ENCODE data around the gene DCLRE1A.
A peak's percentile ranks its signal among the peaks of the same experiment; 100 is the strongest.

Gene DCLRE1A

DNA sequence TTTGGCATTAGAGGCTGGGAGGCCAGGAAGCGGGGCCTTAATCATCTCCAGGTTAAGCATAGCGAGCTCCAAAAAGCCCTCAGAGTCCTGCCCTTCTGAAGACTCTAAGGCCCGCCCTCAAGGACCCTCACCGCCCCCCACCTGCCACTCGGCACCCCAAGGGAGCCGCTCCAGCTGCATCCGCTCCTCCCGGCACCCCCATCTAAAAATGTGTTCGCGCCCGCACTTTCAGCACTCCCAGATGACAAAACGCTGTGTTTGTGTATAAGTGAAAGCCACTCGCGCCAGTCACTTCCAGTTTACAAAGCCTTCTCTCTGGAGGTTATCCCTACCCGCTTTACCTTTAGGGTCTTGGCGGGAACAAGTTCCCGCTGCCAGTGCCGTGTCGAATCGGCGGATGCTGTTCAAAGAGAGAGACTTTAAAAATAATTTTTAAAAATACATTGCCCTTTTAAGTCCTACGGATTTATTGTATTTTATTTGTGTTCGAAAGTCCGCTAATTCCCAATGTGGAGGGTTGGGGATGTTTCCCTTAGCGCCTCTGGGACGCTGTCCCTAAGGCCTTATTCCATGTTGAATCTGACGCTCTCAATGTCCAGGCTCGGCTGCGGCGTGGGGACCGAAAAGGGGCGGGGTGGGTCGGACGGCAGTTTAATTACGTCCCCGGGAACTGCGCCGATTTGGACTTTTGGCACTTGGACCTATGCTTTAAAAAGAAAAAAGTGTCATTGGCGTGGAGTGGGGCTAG is at the start of gene DCLRE1A, which contains the start of gene NHLRC2:
TSS of gene DCLRE1A (minus strand) at position 70 of the 748 bp plus-strand sequence. CDS start 900 bp downstream, outside the sequence.
TSS of gene NHLRC2 (plus strand) at position 649 of the 748 bp plus-strand sequence. CDS start 212 bp downstream, outside the sequence.
- peak; percentile 49 for DNase-seq

DNA sequence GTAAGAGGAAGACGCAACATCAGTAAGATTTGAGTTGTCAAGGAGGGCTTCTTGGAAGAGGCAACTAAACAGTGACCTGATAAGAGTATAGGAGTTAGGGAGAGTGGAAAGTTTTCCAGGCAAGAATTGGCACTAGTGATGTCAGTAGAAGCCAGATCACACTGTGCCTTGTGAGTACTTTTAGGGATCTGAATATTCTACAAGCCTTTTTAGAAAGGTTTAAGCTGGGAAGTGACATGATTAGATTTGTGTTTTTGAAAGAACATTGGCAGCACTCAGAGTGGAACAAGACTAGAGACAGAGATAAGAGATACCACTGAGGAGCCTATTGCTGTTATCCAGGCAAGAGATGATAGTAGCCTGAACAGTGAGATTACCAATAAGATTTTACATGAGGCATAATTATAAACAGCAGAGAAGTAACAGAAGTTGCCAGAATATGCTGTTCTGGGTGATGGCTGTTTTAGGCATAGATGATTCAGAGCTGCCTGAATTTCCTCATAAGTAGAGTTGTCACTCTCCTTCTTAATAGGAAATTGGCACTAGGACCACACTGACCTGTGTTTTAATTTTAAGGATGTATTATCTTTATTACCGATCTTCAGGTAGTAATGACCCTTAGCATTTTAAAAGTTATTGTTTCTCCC is 46.2 kb upstream of the DCLRE1A start:
- no peak for DNase-seq

DNA sequence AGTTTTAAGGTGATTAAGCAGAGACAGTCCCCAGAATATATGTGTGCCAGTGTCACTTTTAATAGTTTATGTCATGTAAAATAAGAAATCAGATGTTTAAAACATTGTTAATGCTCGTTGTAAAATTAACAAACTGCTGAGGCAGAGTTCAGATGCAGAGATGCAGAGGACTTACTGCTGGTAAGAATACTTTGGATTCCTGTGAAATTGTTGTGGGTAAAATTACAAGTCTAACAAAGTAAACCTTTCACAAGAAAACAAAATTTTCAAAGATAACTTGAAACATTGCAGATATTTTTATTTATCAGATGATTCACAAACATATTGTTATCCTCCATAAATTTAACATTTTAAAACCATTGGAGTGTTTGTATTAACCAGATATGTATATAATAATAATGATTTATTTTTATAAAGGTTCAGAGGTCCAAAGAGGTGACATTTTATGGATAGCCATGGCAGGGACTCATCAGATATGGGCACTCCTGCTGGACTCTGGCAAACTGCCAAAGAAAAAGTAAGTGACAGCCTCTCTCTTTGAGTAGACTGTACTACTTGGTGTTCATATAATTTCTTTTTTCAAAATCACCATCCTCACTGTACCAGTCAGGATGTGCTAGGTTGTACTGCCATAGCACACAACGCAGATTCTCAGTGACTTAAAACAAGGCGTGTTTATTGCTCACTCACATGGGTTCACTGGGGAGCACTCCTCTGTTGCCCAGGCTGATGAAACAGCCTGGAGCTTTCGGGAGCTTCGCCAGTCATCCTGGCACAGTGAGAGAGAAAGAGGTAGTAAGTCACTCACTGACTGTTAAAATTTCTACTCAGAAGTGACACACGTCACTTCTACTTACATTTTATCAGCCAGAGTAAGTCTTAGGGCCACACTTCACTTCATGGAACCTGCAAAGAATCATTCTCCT is 44.1 kb upstream of the DCLRE1A start:
- DNase-seq: no peak

DNA sequence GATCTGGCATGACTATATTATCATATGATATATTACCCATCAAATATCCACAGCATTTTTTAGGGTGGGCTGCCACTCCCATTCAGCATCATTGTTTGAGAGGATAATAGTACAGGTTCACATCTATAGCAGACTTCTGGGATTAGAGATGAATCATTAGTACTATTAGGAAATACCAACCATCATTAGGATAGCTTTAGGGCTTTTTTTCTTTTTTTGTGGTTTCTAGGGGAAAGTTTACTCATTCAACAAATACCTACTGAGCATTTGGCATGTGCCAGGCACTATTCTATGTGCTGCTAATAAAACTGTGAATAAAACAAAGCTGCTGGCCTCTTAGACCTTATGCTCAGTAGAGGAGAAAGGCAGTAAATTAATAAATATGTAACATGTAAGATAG is 41.1 kb upstream of the DCLRE1A start:
- DNase-seq: no peak

DNA sequence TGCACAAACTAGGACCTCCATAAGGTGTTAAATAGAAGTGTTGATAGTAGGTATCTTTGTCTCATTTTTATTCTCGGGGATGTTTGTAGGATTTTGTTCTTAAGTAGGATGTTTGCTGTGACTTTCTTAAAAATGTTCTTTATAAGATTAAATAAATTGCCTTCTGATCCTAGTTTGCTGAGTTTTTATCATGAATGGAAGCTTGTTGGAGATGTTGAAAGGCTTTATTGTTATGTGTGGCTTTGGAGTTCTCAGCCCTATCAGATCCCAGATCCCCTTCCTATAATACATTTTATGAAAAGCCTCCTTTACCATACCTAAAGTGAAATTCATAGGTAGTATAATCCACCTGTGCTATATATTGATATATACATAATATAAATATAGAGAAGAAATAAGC is 40.7 kb upstream of the DCLRE1A start:
- no peak for DNase-seq

DNA sequence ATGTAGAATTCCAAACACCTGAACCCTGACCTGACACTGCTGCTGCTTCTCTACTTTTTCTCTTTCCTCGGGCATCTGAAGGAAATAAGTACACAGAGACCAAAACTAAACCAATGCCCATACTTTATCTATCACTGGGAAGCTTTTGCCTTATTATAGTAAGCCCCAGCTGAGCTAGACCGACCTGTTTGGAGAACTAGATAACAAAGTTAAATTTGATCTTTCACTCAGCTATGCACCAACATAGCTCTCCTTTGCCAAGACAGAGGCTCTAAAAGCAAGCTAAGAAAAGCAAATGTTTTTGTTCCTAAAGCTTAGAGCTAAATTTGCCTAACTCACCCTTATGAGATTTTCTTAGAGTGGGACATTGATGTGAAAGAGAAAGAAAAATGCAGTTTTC is 39.7 kb upstream of the DCLRE1A start:
- no peak for DNase-seq

DNA sequence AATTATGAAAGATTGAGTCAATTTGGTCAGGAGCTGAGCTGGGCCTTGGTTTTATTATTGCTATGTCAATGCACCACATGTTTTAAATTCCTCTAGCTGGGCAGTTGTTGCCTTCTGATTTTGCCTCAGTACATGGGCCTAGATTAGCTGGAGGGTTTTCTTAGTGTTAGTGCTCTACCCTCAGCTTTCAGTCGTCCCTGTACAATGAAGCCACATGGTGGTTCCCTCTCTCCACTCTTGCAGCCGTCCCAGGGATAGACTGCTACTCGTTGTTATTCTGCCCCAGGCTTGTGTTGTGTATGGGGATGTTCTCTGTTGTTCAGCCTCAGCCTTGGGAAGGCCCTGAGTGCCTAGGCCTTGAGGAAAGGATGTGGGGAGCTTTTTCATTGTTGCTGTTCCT is 37.6 kb upstream of the DCLRE1A start:
- DNase-seq: no peak

DNA sequence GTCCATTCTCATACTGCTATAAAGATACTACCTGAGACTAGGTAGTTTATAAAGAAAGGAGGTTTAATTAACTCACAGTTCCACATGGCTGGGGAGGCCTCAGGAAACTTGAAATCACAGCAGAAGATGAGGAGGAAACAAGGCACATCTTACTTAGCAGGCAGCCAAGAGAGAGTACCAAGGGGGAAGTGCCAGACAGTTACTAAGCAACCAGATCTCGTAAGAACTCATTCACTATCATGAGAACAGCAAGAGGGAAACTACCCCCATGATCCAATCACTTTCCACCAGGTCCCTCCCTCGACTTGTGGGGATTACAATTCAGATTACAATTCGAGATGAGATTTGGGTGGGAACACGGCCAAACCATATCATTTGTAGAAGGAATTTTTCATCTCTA is 36.9 kb upstream of the DCLRE1A start:
- no peak for DNase-seq

DNA sequence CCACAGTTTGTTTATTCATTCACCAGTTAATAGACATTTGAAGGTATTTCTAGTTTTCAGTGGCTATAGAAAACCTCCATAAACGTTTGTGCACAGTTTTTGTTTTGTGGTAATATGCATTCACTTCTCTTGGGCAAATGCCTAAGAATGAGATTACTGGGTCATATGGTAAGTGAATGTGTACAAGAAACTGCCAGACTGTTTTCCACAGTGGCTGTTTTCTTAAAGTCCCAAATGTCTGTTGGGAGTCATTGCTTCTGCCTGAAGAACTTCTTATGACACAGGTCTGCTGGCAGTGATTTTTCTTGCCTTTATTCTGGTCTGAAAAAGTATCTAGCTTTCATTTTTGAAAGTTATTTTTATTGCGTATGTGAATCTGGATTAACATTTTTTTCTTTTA is 36.0 kb upstream of the DCLRE1A start:
- DNase-seq: no peak

DNA sequence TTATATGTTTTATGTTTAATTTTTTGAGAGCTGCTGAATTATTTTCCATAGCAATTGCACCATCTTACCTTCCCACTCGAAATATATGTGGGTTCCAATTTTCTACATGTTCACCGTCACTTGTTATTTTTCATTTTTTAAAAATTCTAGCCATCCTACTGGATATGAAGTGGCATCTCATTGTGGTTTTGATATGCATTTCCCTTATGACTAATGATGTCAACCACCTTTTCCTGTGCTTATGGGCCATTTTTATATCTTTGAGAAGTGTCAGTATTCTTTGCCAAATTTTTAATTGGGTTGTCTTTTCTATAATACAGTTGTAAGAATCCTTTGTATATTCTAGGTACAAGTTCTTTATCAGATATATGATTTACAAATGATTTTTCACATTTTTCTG is 28.4 kb upstream of the DCLRE1A start:
- DNase-seq: no peak

DNA sequence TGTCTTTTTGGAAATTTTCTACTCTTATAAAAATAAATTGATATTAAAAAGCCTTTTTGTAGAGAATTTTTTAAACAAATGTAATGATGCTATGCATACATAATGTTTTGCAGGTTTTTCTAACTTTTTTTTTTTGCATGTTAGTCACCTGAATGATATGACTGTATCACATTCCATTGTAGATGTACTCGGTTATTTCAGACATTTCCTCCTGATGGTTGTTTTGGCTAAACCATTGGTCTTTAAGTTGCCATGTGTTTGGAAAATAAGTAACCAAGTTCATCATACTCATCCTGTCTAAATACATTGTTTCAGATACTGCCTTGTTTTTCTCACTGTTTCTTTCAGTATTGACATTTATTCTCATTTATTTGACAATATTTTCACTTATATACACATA is 26.4 kb upstream of the DCLRE1A start:
- DNase-seq: no peak

DNA sequence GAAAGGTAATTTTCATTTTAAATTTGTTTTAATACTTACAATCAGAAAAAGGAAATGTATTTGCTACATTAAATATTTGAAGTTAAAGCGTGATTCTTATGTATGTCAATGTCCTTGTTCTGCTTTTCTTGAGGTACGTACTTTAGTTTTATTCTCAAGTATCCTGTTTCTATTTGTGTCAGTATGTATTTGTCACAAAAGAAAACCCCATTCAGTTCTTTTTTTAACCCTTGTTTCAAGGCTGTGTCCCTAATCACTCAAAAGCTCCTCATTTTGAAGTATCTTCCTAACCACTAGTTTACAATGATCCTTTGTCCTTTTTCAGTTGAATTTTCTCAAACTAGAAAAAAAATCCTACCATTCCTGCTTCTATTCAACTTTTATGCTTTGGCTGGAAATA is 25.8 kb upstream of the DCLRE1A start:
- DNase-seq: no peak

DNA sequence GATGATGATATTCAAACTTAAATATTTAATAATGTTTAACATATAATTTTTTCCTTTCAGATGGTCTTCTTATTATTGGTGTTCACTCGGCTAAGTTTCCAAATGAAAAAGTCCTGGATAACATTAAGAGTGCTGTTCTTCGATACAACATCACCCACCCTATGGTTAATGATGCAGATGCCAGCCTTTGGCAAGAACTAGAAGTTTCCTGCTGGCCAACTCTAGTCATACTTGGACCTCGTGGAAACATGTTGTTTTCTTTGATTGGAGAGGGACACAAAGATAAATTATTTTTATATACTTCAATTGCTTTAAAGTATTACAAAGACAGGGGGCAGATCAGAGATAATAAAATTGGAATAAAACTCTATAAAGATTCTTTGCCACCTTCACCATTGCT is 22.6 kb upstream of the DCLRE1A start:
- DNase-seq: no peak

DNA sequence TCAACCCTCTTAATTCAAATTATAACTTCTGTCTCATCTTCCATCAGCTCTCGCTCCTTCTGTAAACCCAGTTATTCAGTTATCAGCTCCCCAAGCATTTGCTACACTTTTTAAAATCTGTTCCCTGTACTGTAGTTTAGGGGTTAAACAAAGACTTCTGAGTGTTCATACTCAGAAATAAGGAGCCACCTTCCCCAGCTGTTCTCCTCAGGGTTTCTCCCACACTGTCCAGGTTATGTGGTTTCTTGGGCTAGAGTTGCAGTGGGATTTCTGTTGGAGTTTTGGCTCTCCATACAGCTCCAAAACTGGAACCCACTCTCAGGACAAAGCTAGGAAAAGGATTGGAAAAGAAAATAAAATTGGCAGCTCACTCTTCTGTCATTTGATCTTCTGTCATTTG is 21.3 kb upstream of the DCLRE1A start:
- no peak for DNase-seq

DNA sequence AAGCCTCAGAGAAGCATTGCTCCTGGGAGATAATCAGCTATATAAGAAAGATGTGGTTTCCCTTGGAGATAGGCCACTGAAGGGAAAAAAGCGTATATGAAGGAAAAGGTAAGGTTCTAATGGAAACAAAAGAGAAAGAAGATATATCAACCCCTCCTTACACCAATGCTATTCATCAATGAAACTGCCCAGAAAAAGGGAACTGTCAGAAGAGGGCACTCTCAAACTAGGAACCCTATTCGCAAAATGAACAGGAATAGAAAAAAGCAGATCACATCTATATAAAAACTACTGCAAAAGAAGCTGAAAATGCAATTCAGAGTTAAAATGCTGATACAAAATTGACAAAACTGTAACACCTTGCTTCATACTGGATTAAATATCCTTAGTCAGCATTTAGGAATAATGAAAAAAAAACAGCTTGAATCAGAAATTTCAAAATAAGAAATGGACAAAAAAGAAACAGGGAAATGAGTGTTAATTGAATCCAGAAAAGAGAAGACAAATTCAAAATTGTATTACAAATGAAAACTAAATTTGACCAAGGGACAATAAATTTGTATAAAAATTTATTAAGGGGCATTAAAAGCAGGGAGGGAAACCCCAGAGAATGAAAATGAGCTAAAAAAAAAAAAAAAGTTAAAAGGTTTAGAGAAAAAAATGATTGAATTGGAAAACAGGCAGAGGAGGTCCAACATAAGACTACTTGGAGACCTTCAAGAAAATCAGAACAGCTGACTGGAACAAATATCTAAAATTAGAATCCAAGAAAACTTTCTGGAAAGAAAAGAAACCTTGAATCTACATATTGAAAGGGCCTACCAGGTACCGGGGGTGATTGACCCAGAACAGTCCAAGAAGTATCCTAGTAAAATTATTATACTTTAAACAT is 18.5 kb upstream of the DCLRE1A start:
- no peak for DNase-seq

DNA sequence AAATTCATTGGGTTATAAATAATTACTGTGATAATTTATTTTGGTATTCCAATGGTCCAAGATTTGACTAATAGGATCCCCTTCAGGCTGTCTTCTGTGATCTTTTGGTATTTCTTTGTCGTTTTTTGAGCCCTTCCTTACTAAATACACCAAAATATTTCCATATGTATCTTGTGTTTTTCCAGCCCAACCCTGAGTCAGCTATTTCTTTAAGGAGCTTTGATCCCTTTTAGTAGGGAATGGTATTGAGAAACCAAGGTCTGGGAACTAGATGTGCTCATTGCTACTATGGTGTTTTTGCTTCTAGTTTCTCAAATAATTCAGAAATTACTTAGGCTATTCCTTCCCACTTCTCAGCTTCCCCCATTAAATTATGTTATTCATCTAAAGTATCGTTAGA is 15.9 kb upstream of the DCLRE1A start:
- DNase-seq: no peak

DNA sequence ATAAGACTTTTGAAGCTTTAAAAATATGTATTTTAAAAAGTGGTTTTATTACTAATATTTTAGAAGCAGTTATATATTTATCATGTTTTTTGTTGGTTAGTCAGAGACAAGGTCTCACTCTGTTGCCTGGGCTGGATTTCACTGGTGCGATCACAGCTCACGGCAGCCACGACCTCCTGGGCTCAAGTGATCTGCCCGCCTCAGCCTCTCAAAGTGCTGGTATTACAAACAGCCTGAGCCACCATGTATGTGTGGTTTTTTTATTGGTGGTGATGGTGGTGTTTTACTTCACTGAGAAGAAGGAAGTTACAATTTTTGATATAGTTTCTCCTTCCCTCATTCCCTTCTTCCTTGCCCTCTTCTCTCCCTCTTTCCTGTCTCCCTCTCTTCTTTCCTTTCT is 14.0 kb upstream of the DCLRE1A start:
- DNase-seq: no peak

DNA sequence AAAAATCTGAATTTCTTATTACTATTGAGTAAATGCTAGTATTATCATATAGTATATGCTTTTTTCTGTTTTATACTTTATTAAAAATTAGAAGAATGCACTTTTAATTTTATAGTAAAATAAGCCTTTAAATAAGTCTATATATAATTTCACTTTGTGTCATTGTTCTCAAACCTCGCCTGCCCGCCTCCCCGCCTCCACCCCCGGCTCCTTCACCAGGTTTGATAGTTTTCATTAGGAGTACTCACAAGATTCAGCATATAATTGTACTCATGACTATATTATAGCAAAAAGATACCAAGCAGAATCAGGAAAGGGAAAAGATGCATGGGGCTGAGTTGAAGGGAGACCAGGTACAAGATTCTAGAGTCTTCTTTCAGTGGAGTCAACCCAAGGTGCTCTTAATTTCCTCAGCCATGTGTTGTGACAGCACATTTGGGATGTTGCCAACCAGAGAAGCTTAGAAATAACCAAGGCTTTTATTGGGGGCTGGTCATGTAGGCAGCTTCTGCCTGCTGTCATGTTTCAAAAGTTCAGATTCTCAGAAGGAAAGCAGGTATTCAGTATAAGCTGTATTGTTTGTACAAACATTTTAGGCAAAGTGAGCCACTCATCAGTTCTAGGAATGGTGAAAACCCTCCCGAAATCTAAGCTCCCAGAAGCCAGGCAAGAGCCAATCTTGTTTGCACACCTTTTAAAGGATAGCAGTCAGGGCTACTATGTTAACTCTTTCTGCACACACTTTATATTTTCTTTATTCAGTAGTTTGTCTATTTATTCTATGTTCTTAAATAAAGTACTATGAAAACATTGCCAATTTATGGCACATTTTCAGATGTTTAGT is 12.9 kb upstream of the DCLRE1A start:
- DNase-seq: no peak

DNA sequence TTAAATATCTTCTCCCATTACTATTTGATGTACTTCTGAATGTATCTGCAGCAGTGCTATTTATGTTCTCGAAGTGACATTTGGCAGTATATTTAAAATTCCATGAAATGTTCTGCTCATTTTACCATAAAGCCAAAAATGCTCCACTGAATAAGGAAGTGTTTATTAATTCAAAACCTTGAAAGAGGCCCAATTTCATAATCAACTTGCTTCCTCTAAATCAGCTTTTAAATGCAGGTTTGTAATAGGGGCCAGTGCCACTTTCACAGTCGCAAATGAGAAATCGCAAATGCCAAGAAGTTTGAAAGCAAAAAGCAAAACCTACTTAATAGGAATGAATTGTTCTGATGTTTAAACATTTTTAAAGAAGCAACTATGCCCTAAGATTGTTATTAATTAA is 12.0 kb upstream of the DCLRE1A start:
- no peak for DNase-seq

DNA sequence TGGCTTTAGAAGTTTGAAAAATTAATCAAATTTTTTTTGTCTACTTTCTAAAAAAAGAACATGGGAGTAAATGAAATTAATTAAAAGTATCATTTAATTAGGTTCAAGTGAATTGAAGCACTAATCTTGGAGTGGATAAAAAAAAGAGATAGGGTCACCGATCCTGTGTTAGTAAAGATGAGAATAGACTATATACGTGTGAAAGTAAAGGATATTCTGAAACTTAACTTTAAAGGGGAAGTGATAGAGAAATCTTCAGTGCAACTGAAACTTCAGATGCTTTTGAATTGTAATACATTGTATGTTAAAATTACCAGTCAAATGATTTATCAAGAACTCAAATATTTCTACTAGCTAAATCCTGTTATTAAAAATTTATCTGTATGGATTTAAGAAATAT is 5.4 kb upstream of the DCLRE1A start:
- no peak for DNase-seq

DNA sequence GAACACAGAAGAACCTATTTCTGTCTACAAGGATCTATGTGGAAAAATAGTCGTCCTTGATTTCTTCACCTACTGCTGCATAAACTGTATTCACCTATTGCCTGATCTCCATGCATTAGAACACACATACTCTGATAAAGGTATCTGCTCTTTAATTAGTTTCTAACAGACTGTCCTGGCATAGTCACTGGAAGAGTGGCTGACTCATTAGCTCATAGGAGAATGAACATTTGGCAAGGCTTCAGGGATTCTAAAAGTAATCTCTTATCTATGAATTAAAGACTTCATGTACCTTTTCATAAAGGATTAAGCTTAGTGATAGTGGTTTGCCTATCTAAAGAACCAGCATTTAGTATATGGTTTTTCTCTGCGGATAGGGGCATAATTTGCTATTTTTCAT is 4.7 kb upstream of the DCLRE1A start:
- no peak for DNase-seq

DNA sequence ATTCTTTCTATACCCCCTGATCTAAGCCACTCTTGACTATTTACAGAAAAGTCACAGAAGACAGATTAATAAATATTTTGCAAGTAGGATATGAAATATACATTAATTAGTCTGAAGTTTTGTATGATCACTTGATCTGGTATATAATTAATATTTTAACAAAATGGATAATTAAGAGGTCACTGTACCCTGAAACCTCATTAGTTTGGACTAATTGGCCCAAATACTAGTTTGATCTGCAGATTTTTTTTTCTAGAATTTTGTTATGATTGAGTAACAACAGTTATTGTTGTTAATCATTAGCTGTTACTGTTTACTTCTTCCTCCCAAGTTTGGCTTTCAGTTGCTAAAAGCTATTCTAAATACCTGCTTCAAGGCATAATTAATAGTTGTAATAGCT is 3.3 kb upstream of the DCLRE1A start:
- no peak for DNase-seq

All from NCI-H526 treated with DMSO at 0.1 percent for 48 hours (cell line).